SU-DHL-6 (cell line): Measurements from ENCODE around the gene ARHGAP6.

Experiments used
- H2AFZ ChIP-seq: fragments of 200-600 bp; sonication (generic); 2 replicates; pipeline ENCODE4 v1.6.1; 2014; ENCODE audit warnings: low read depth, mild to moderate bottlenecking, moderate library complexity, mixed read lengths, antibody characterized with exemption, low read length; ENCODE audit not compliant: severe bottlenecking
- H3F3A ChIP-seq: fragments of 200-600 bp; shearing (Covaris generic); 2 replicates; pipeline ENCODE4 v1.6.0; 2016; ENCODE audit warnings: antibody characterized with exemption, mild to moderate bottlenecking; ENCODE audit not compliant: insufficient read depth
- H3K27ac ChIP-seq: fragments of 200-600 bp; sonication (generic); 2 replicates; pipeline ENCODE4 v1.5.1; 2016; ENCODE audit warnings: low read depth, mild to moderate bottlenecking, low read length, moderate library complexity, mixed read lengths
- H3K27me3 ChIP-seq: fragments of 200-600 bp; sonication (generic), shearing (Covaris generic); 2 replicates; pipeline ENCODE4 v1.6.0; 2014; ENCODE audit warnings: mild to moderate bottlenecking, low read length
- H3K36me3 ChIP-seq: fragments of 200-600 bp; sonication (generic); 2 replicates; pipeline ENCODE4 v1.6.1; 2014; ENCODE audit warnings: mild to moderate bottlenecking, low read length, mixed read lengths
- H3K4me2 ChIP-seq: fragments of 300-600, 200-600 bp; shearing (Covaris generic), sonication (generic); 2 replicates; pipeline ENCODE4 v1.6.0; 2014; ENCODE audit warnings: low read length, low read depth, mild to moderate bottlenecking; ENCODE audit not compliant: poor library complexity, severe bottlenecking
- H3K4me3 ChIP-seq: fragments of 200-600 bp; sonication (generic); 2 replicates; pipeline ENCODE4 v1.5.1; 2014; ENCODE audit warnings: antibody characterized with exemption, low read length, mild to moderate bottlenecking, mixed read lengths; ENCODE audit not compliant: insufficient read depth, poor library complexity, severe bottlenecking
- H3K79me2 ChIP-seq: fragments of 200-600 bp; sonication (generic); 2 replicates; pipeline ENCODE4 v1.6.1; 2014; ENCODE audit warnings: mild to moderate bottlenecking, low read length, moderate library complexity; ENCODE audit not compliant: insufficient read depth
- H3K9ac ChIP-seq: fragments of 200-600 bp; sonication (generic); 2 replicates; pipeline ENCODE4 v1.7.0; 2014; ENCODE audit warnings: mild to moderate bottlenecking, low read length
- H3K9me2 ChIP-seq: fragments of 200-600 bp; sonication (generic); replicated peaks from 2 replicates; pipeline ENCODE4 v1.6.1; 2014; ENCODE audit warnings: low read length; ENCODE audit not compliant: insufficient read depth
- H3K9me3 ChIP-seq: fragments of 200-600 bp; sonication (generic); 2 replicates; pipeline ENCODE4 v1.6.1; 2014; ENCODE audit warnings: low read length, mixed read lengths; ENCODE audit not compliant: insufficient read depth
- H4K20me1 ChIP-seq: fragments of 200-600 bp; sonication (generic); 2 replicates; pipeline ENCODE4 v1.6.1; 2014; ENCODE audit warnings: low read depth, mild to moderate bottlenecking, antibody characterized with exemption, low read length, moderate library complexity, mixed read lengths
- CTCF ChIP-seq: fragments of 200-600 bp; sonication (generic); IDR thresholded peaks from one replicate; pipeline ENCODE4 v1.5.1; 2017; ENCODE audit warnings: antibody characterized with exemption, mild to moderate bottlenecking, low read length, moderate library complexity; ENCODE audit not compliant: insufficient read depth, poor library complexity, severe bottlenecking
- EZH2phosphoT487 ChIP-seq: fragments of 200-600 bp; sonication (generic), shearing (Covaris generic); conservative IDR thresholded peaks from 2 replicates; pipeline ENCODE4 v1.6.1; 2018; ENCODE audit warnings: mild to moderate bottlenecking, antibody characterized with exemption, low read length, moderate library complexity, mixed read lengths

The ARHGAP6 gene

GRCh38 chrX:11447418-11447817 lies 218.3 kb downstream of the ARHGAP6 start:
- no peak overlapping the region for H2AFZ ChIP-seq
- H3K36me3 ChIP-seq = no peaks in the 10 kb centered on the region
- no peaks in the 10 kb centered on the region for H3K27me3 ChIP-seq
- no peaks in the 10 kb centered on the region for H4K20me1 ChIP-seq
- no peak overlapping the region for H3K27ac ChIP-seq
- TF ChIP-seq CTCF (no peak), EZH2phosphoT487 (no peak)
- H3K9me2 ChIP-seq = no peaks in the 10 kb centered on the region
- no peaks in the 10 kb centered on the region for H3K9me3 ChIP-seq
- H3F3A ChIP-seq = no peaks in the 10 kb centered on the region
- H3K4me3 ChIP-seq = no peak overlapping the region
- no peaks in the 10 kb centered on the region for H3K79me2 ChIP-seq
- H3K4me2 ChIP-seq = no peak overlapping the region
- H3K9ac ChIP-seq = no peak overlapping the region

GRCh38 chrX:11446949-11447348 lies 218.8 kb downstream of the ARHGAP6 start:
- Histone ChIP-seq H3K9ac (no peak overlapping the region), H3K9me3 (no peaks in the 10 kb centered on the region), H3K27me3 (no peaks in the 10 kb centered on the region), H3K4me3 (no peak overlapping the region), H4K20me1 (no peaks in the 10 kb centered on the region), H3K36me3 (no peaks in the 10 kb centered on the region), H3K27ac (no peak overlapping the region), H3K79me2 (no peaks in the 10 kb centered on the region), H2AFZ (no peak overlapping the region), H3F3A (no peaks in the 10 kb centered on the region), H3K9me2 (no peaks in the 10 kb centered on the region), H3K4me2 (no peak overlapping the region)
- TF ChIP-seq EZH2phosphoT487 (no peak), CTCF (no peak)

GRCh38 chrX:11446336-11446735 lies 219.4 kb downstream of the ARHGAP6 start:
- H3K4me2 ChIP-seq = no peak overlapping the region
- H3K36me3 ChIP-seq = no peaks in the 10 kb centered on the region
- TF ChIP-seq CTCF = no peak
- TF ChIP-seq EZH2phosphoT487 = no peak
- no peaks in the 10 kb centered on the region for H3K27me3 ChIP-seq
- no peak overlapping the region for H3K27ac ChIP-seq
- no peak overlapping the region for H3K4me3 ChIP-seq
- no peak overlapping the region for H2AFZ ChIP-seq
- H3K79me2 ChIP-seq = no peaks in the 10 kb centered on the region
- no peaks in the 10 kb centered on the region for H3K9me2 ChIP-seq
- H3K9ac ChIP-seq = no peak overlapping the region
- no peaks in the 10 kb centered on the region for H3K9me3 ChIP-seq
- H3F3A ChIP-seq = no peaks in the 10 kb centered on the region
- no peaks in the 10 kb centered on the region for H4K20me1 ChIP-seq
